GM21717 (cell line): ENCODE measurements around the gene MTHFD1.

Experiments used
- ATAC-seq: cut with Tn5 transposase; IDR thresholded peaks from one replicate; pipeline ENCODE4 v1.9.1; 2021; ENCODE audit warnings: mild to moderate bottlenecking, moderate library complexity; ENCODE audit not compliant: unreplicated experiment

Gene MTHFD1

GRCh38 chr14:64405295-64405694, 17.1 kb downstream of the MTHFD1 start:
- no peak for ATAC-seq

- ATAC-seq = no peak
Observed at GRCh38 chr14:64407329-64407728, 19.2 kb downstream of the MTHFD1 start.

GRCh38 chr14:64409126-64409920, 21.2 kb downstream of the MTHFD1 start:
- ATAC-seq = no peak

DNA sequence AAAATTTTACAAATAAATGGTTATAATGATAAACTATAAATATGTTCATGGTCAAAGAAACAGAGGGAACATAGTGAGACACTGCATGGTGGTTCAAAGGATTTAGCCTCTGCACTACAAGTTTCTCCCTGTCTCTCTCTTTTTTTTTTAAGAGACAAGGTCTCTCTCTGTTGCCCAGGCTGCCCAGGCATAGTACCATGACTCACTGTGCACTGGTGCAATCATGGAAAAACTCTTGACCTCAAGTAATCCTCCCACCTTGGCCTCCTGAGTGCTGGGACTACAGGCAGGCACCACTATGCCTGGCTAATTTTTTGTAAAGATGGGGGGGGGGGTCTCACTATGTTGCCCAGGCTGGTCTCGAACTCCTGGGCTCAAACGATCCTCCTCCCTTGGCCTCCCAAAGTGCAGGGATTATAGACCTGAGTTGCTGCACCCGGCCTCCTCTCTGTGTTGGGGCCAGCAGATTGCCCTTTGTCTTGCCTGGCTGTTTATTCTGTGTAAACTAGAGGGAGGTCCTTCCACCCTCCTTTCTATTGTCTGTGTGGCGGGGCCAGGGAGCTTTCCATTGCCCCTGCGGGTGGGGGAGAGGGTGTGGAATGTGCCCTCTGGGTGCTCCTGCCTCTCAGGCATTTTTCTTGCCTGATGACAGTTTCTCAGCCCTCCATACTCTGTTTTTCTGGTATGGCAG, 22.1 kb downstream of the MTHFD1 start:
- no peak for ATAC-seq

GRCh38 chr14:64411001-64411400, 22.8 kb downstream of the MTHFD1 start:
- no peak for ATAC-seq

GRCh38 chr14:64412237-64412636, 24.1 kb downstream of the MTHFD1 start:
- ATAC-seq = no peak

DNA sequence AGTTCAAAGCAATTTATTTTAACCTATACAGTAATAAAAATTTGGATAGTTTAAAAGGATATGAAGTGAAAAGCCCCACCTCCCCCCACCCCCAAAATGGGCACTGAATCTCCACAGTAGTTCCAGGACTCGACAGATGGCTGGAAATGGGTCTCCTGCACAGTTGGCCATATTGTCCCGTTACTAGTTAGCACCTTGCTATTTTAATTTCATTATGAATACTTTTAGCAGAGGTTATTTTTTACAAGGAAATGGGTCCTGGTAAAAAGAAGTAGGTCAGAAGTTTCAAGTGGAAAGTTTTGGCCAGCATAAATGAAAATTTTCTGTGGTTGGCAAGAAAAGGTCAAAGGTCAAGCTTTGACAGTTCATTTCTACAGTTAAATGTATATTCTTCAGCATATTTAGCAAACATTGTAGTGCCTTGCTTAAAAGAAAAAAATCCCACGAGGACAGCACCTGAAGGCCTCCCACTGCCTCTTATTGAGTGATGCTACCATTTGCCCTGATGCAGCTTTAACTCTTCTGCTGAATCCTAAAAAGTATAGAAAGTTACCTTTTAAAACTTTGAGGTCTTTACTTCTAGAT, 28.3 kb downstream of the MTHFD1 start:
- ATAC-seq = no peak

DNA sequence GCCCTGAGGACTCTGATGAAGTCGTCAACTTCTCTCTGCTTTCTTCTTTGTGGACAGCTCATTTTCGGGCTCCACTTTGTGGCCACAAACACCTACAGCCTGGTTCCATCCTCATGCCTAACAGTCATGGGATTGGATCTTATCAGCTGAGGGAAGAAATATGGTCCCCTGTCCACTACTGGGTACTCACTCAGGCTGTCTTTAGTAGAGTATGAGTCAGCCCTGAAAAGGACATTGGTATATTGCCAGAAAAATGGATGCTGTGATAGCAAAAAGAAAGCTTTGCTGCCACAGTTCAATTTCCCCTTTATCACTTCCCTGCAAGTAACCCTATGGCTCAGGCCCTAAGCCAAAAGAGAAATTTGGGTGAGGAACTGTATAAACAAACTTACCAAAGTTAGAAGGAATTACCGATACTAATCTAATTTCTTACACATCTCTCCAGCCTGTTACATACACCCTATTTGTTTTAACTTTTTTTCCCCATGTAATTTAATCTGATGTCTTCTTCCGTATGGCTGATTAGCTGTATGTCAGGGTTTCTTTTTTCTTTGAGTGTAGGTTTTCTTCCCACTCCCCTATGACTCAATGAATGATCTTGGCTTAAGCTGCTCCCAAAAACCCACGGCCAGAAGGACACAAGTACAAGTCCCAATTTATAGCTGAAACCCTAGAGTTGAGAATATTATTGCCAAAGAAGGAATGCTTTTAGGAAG, 29.1 kb downstream of the MTHFD1 start:
- no peak for ATAC-seq

GRCh38 chr14:64417771-64418125, 29.6 kb downstream of the MTHFD1 start:
- no peak for ATAC-seq

GRCh38 chr14:64419003-64419402, 30.9 kb downstream of the MTHFD1 start:
- no peak for ATAC-seq

DNA sequence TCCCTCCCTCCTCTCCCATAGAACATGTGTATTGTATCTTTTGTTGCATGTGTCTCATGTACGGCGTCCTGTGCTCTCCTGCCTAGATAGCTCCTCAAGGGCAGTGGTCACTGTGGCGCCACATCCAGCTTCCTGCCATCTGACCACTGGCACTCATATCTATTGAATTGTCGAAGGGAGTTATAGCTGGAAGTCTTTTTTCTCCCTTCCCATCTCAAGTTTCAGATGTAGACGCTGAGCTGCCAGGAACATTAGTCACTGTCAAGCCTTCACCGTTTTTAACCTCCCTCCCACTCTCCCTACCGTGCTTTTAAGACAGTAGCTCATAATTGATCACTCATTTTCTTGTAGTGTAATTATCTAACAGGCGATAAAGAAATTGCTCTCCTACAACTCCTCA, 33.0 kb downstream of the MTHFD1 start:
- ATAC-seq = no peak

DNA sequence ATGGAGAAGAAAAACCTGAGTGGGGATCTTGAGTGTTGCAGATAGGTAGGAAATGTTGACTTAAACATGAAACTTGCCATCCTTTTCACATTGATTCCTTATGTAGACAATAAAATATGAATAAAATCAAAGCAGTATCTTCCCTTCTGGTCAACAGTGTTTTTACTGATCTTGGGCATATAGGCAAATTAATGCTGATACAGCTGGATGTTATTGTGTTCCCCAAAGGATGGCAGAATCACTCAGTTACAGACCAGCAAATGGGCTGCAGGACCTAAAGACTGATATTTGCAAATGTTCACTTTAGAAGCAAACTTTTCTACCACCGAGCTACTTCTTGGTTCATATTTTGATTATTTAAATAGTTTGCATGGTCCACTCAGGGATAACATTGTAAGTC, 33.9 kb downstream of the MTHFD1 start:
- ATAC-seq = no peak

DNA sequence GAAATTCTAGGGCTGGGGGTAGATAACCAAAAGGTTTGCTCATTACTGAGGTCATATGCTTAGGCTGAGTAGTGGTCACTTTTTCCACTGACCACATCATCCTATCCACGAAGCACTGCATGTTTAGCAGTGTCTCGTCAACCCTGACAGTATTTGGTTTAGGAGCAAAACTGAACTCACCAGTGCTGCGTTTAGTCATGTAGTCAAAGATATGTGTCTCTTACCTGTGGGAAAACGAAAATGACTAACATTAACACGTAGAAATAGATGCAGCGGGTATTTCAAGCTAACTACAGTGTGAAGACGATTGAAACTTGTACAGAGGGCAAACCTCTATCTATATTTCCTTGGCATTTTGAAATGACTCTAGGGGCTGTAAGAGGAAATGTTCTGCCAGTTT, 34.6 kb downstream of the MTHFD1 start:
- no peak for ATAC-seq

DNA sequence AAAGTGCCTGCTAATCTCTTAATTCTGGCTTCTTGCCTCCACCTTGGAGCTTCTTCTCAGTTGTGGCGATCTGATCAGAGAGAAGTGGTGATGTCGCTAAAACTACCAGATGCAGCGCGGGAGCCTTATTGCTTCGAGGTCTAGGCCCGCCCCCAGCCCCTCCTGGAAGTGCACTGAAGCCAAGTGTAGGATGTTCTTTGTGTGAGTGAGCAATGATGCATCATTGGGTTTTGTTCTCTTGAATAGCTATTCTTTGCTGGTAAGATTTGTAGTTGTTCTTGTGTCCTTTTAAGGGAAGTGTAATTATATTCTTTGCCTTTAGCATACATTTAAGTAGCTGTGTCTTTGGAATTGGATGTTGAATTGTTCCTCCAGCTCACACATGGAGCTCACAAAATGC, 35.8 kb downstream of the MTHFD1 start:
- no peak for ATAC-seq

- ATAC-seq = no peak
Observed at GRCh38 chr14:64434528-64434927, 46.4 kb downstream of the MTHFD1 start.

- no peak for ATAC-seq
Observed at GRCh38 chr14:64438181-64438841, 50.2 kb downstream of the MTHFD1 start.

DNA sequence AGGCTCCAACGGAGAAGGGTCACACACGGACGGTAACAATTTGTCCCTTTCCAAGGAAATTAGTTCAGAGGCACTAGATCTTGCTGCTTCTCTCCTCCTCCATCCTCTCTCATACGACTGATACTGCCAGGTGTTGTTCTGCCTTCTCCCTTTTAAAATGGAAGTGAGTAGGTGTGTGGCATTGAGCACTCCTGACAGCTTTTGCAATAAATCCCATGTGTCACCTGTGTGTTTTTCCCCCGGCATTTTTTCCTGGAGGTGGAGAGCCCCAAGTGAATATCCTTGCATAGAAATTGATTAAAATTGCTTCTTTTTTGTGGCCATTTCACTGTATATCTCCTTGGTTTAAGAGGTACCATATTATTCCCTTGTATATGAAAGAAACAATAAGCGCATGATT, 51.0 kb downstream of the MTHFD1 start:
- ATAC-seq = no peak

DNA sequence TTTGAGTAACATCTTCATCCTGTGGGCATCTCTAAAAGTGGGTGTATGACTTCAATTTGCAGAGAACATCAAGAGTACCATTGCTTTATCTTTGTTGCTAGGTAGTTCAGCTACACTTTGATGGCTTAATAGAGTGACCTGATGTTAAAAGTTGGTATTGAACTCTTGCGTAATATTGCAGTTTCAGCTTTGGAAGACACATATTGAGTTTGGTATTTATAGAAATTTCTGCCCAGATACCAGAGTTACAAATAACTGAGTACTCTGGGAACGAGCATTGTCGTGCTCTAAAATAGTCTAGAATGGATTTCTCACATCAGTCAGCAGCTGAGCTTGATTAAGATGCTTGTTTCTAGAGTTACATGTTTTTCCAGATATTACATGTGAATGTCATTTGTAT, 52.3 kb downstream of the MTHFD1 start:
- no peak for ATAC-seq

GRCh38 chr14:64442300-64442988, 54.3 kb downstream of the MTHFD1 start:
- ATAC-seq = no peak

GRCh38 chr14:64444140-64444539, 56.0 kb downstream of the MTHFD1 start:
- no peak for ATAC-seq
